SK-N-MC (cell line): ENCODE data around the gene NUDCD2.

ENCODE experiments used
- DNase-seq: peaks from one replicate; pipeline ENCODE4 v3.0.0-alpha.2; 2011; ENCODE audit warnings: low read depth, low spot score
- H3K27ac ChIP-seq: fragments of 200-600 bp; sonication (generic); 2 replicates; pipeline ENCODE4 v1.5.1; 2016; ENCODE audit warnings: mixed run types
- H3K36me3 ChIP-seq: fragments of 200-600 bp; sonication (generic); 2 replicates; pipeline ENCODE4 v1.6.1; 2017; ENCODE audit warnings: antibody characterized with exemption, low read length, mixed read lengths; ENCODE audit not compliant: insufficient read depth
- H3K4me3 ChIP-seq: fragments of 200-600 bp; sonication (generic); 2 replicates; pipeline ENCODE4 v1.5.1; 2016
- H3K9ac ChIP-seq: fragments of 200-600 bp; sonication (generic); 2 replicates; pipeline ENCODE4 v1.8.0; 2017; ENCODE audit warnings: mixed run types, mixed read lengths; ENCODE audit not compliant: insufficient read length
- H3K9me3 ChIP-seq: fragments of 200-600 bp; sonication (generic); 2 replicates; pipeline ENCODE4 v1.6.1; 2017; ENCODE audit warnings: low read depth, mild to moderate bottlenecking, antibody characterized with exemption, low read length, moderate library complexity, mixed read lengths
- EZH2 ChIP-seq: fragments of 200-600 bp; sonication (generic); IDR thresholded peaks from one replicate; pipeline ENCODE4 v1.6.1; 2017; ENCODE audit warnings: antibody characterized with exemption
- FOXP2 ChIP-seq: optimal IDR thresholded peaks from 2 replicates; pipeline ENCODE3; 2011; ENCODE audit warnings: mild to moderate bottlenecking, moderate library complexity; ENCODE audit not compliant: insufficient read depth; ENCODE audit errors: extremely low read length, control extremely low read depth
- POLR2AphosphoS5 ChIP-seq: IDR thresholded peaks from 2 replicates; pipeline ENCODE4 v1.6.1; 2012; ENCODE audit warnings: mild to moderate bottlenecking, low read depth, low read length, borderline replicate concordance

NUDCD2 gene

DNA sequence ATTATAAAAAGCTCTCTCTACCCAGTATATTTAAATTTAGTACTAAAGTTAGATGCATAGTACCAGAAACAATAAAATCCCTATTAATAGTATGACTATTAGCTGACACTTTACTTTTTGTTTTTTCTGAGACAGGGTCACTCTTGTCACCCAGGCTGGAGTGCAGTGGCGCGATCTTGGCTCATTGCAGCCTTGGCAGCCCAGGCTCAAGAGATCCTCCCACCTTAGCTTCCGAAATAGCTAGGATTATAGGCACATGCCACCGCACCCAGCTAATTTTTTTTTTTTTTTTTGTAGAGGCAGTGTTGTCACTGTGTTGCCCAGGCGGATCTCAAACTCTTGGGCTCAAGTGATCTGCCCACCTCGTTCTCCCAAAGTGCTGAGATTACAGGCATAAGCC is 14.6 kb downstream of the NUDCD2 start:
- peaks cover 97% of the 10 kb centered on the region for H3K36me3 ChIP-seq

GRCh38 chr5:163444526-163444925 is 15.4 kb downstream of the NUDCD2 start:
- H3K4me3 ChIP-seq, result no peak overlapping the region
- no peaks in the 10 kb centered on the region for H3K9me3 ChIP-seq
- H3K9ac ChIP-seq, result no peak overlapping the region
- no peak for DNase-seq
- no peak overlapping the region for H3K27ac ChIP-seq
- H3K36me3 ChIP-seq, result peaks cover 95% of the 10 kb centered on the region
- TF ChIP-seq EZH2 (no peak), FOXP2 (no peak), POLR2AphosphoS5 (no peak)

More for the DNA sequence above, 14.6 kb downstream of the NUDCD2 start:
- Histone ChIP-seq H3K9me3 (no peaks in the 10 kb centered on the region), H3K27ac (no peak overlapping the region), H3K9ac (no peak overlapping the region), H3K4me3 (no peak overlapping the region)
- no peak for DNase-seq
- TF ChIP-seq FOXP2 (no peak), POLR2AphosphoS5 (no peak), EZH2 (no peak)

- no peak for TF ChIP-seq FOXP2
- no peak for TF ChIP-seq POLR2AphosphoS5
- no peak for TF ChIP-seq EZH2
- Histone ChIP-seq H3K4me3 (no peak overlapping the region), H3K27ac (no peak overlapping the region), H3K9ac (no peak overlapping the region), H3K9me3 (no peaks in the 10 kb centered on the region), H3K36me3 (peaks cover 67% of the 10 kb centered on the region)
- DNase-seq, result no peak
These were observed 18.9 kb downstream of the NUDCD2 start for GRCh38 chr5:163440954-163441353.

GRCh38 chr5:163439092-163439425 is 20.8 kb downstream of the NUDCD2 start:
- no peak overlapping the region for H3K27ac ChIP-seq
- no peak overlapping the region; the same call in 1 of the 2 replicates for H3K4me3 ChIP-seq
- H3K9me3 ChIP-seq, result no peaks in the 10 kb centered on the region
- no peak for DNase-seq
- TF ChIP-seq EZH2, result no peak
- peak overlapping the region; percentile 7 for H3K9ac ChIP-seq
- H3K36me3 ChIP-seq, result peaks cover 48% of the 10 kb centered on the region

GRCh38 chr5:163437309-163438182 is 22.4 kb downstream of the NUDCD2 start, which contains the start of gene CCNG1:
Gene CCNG1 (plus strand): TSS chr5:163437595. CDS start chr5:163439257, 1,662 bp downstream.
- peak within 1 kb of the TSS; percentile 48; the same call in 1 of the 2 replicates for H3K27ac ChIP-seq
- TF ChIP-seq POLR2AphosphoS5, result peak; percentile 91
- no peak for TF ChIP-seq EZH2
- H3K9ac ChIP-seq, result peak within 1 kb of the TSS; percentile 81
- no peaks in the 10 kb centered on the region for H3K9me3 ChIP-seq
- H3K36me3 ChIP-seq, result peaks cover 33% of the 10 kb centered on the region
- H3K4me3 ChIP-seq, result peak within 1 kb of the TSS; percentile 91
- peak; percentile 78 for DNase-seq

GRCh38 chr5:163437011-163437308 is 22.9 kb downstream of the NUDCD2 start:
- no peak for DNase-seq
- Histone ChIP-seq H3K27ac (0 out of 2 replicates have a peak overlapping the region, but pooled peaks have one; percentile 48), H3K4me3 (peak overlapping the region; percentile 91), H3K9ac (peak overlapping the region; percentile 75), H3K9me3 (no peaks in the 10 kb centered on the region), H3K36me3 (peaks cover 27% of the 10 kb centered on the region)
- no peak for TF ChIP-seq FOXP2
- TF ChIP-seq POLR2AphosphoS5, result no peak
- TF ChIP-seq EZH2, result no peak

- Histone ChIP-seq H3K9me3 (no peaks in the 10 kb centered on the region), H3K36me3 (peaks cover 23% of the 10 kb centered on the region), H3K27ac (no peak overlapping the region), H3K4me3 (peak overlapping the region; percentile 91), H3K9ac (peak overlapping the region; percentile 75)
- TF ChIP-seq FOXP2 (no peak), EZH2 (no peak), POLR2AphosphoS5 (no peak)
- no peak for DNase-seq
These were observed 23.4 kb downstream of the NUDCD2 start for GRCh38 chr5:163436515-163436914.

DNA sequence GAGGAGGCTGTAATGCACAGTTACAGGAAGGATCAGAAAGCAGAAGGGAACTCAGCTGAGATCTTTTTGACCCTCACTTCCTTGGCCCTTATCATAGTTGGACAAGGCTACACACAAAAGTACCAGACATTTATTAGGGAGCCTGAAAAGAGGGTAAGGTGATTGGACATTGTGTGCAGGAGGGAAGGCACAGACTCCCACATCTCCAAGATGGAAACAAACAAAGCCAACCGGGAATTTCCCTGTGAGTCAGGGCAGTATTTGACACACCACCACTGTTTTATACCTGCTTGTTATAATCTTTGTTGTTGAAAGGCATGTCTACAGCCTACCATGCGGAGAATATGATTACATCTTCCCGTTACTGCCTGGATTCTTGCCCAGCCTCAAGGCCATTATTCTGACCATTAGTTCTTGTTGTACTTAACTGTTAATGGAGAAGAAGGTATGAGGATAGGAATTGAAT is 25.5 kb downstream of the NUDCD2 start:
- no peak for TF ChIP-seq EZH2
- DNase-seq, result no peak
- Histone ChIP-seq H3K27ac (no peak overlapping the region), H3K4me3 (no peak overlapping the region), H3K9me3 (no peaks in the 10 kb centered on the region), H3K9ac (no peak overlapping the region), H3K36me3 (peaks cover 6% of the 10 kb centered on the region)

DNA sequence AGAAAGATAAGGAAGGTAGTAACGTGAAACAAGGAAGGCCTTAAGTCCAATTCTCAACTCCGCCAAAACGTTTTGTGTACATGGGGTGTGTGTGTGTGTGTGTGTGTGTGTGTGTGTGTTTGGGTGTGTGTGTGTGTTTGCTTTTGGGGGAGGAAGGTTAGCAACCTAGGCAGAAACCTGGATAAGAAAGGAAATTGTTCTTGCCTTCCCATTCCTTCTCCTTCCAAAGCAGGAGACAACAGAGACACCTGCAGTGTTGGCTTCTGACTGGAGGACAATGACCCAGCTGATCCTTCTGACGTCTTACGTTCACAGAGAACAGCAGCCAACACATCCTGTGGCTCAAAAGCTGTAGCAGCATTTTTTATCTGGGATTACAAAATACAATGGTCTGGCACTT is 26.6 kb downstream of the NUDCD2 start:
- H3K27ac ChIP-seq, result no peak overlapping the region
- TF ChIP-seq EZH2 (no peak), FOXP2 (no peak), POLR2AphosphoS5 (no peak)
- no peak overlapping the region for H3K9ac ChIP-seq
- H3K9me3 ChIP-seq, result no peaks in the 10 kb centered on the region
- no peak for DNase-seq
- H3K4me3 ChIP-seq, result no peak overlapping the region
- no peaks in the 10 kb centered on the region for H3K36me3 ChIP-seq
